ENCODE measurements around the gene NUP37.
"Not testable (repeated sequence)": the region's sequence is repeated elsewhere in the genome, so short reads cannot be mapped to it uniquely, and the experiment has no call there.

DNA sequence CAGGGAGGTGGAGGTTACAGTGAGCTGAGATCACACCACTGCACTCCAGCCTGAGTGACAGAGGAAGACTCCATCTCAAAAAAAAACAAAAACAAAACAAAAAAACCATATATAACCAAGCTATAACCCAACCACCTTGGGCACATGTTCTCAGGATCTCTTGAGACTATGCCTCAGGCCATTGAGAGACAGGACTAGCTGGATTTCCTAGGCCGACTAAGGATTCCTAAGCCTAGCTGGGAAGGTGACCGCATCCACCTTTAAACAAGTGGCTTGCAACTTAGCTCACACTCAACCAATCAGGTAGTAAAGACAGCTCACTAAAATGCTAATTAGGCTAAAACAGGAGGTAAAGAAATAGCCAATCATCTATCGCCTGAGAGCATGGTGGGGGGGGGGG is 35.3 kb upstream of the NUP37 start:
- TF ChIP-seq, protein P1, sequence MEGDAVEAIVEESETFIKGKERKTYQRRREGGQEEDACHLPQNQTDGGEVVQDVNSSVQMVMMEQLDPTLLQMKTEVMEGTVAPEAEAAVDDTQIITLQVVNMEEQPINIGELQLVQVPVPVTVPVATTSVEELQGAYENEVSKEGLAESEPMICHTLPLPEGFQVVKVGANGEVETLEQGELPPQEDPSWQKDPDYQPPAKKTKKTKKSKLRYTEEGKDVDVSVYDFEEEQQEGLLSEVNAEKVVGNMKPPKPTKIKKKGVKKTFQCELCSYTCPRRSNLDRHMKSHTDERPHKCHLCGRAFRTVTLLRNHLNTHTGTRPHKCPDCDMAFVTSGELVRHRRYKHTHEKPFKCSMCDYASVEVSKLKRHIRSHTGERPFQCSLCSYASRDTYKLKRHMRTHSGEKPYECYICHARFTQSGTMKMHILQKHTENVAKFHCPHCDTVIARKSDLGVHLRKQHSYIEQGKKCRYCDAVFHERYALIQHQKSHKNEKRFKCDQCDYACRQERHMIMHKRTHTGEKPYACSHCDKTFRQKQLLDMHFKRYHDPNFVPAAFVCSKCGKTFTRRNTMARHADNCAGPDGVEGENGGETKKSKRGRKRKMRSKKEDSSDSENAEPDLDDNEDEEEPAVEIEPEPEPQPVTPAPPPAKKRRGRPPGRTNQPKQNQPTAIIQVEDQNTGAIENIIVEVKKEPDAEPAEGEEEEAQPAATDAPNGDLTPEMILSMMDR (IDR thresholded peaks at IDR 0.05), result not testable (repeated sequence)
- not testable (repeated sequence) for TF ChIP-seq EP300 (IDR thresholded peaks at IDR 0.05); CEBPB (IDR thresholded peaks at IDR 0.05); ZFP36 (IDR thresholded peaks at IDR 0.05; ENCODE audit: borderline replicate concordance, partially characterized antibody); MYC (IDR thresholded peaks at IDR 0.05; ENCODE audit: borderline replicate concordance, low read length); RCOR1 (IDR thresholded peaks at IDR 0.05; ENCODE audit: low read depth, low read length)
